Measurements from ENCODE around the gene TOMM6. TPM values are rescaled to one million over a fixed set of nuclear protein-coding genes. Genes with fewer than 3 reads are reported as not detected.

The TOMM6 gene
- total RNA-seq, 1 donor from 2014 or later: 133 TPM

- no peaks in the 10 kb centered on the region for H3K36me3 Mint-ChIP-seq (ENCODE audit: unreplicated experiment)
- no peak for DNase-seq (ENCODE audit: extremely low spot score, unreplicated experiment)
- H3K4me3 Mint-ChIP-seq (ENCODE audit: unreplicated experiment): no peak overlapping the region
- H3K9me3 Mint-ChIP-seq (ENCODE audit: unreplicated experiment): no peaks in the 10 kb centered on the region
- H3K27ac Mint-ChIP-seq (ENCODE audit: unreplicated experiment): no peak overlapping the region
- peaks cover 14% of the 10 kb centered on the region for H3K27me3 Mint-ChIP-seq (ENCODE audit: unreplicated experiment)
- no peaks in the 10 kb centered on the region for H3K4me1 Mint-ChIP-seq (ENCODE audit: unreplicated experiment)
- no peak for TF ChIP-seq CTCF (IDR thresholded peaks at IDR 0.05)
Measured at GRCh38 chr6:41748542-41748941, 39.0 kb upstream of the TOMM6 start.

GRCh38 chr6:41750374-41750773 lies 37.1 kb upstream of the TOMM6 start:
- Mint-ChIP-seq H3K4me1 (ENCODE audit: unreplicated experiment) (no peaks in the 10 kb centered on the region), H3K9me3 (ENCODE audit: unreplicated experiment) (no peaks in the 10 kb centered on the region), H3K36me3 (ENCODE audit: unreplicated experiment) (no peaks in the 10 kb centered on the region), H3K27me3 (ENCODE audit: unreplicated experiment) (peaks cover 25% of the 10 kb centered on the region), H3K27ac (ENCODE audit: unreplicated experiment) (no peak overlapping the region), H3K4me3 (ENCODE audit: unreplicated experiment) (no peak overlapping the region)
- no peak for DNase-seq (ENCODE audit: extremely low spot score, unreplicated experiment)
- no peak for TF ChIP-seq CTCF (IDR thresholded peaks at IDR 0.05)

GRCh38 chr6:41755895-41756294 lies 31.6 kb upstream of the TOMM6 start:
- Mint-ChIP-seq H3K27me3 (ENCODE audit: unreplicated experiment) (peaks cover 23% of the 10 kb centered on the region), H3K4me3 (ENCODE audit: unreplicated experiment) (no peak overlapping the region), H3K4me1 (ENCODE audit: unreplicated experiment) (no peaks in the 10 kb centered on the region), H3K9me3 (ENCODE audit: unreplicated experiment) (no peaks in the 10 kb centered on the region), H3K36me3 (ENCODE audit: unreplicated experiment) (no peaks in the 10 kb centered on the region), H3K27ac (ENCODE audit: unreplicated experiment) (no peak overlapping the region)
- TF ChIP-seq CTCF (IDR thresholded peaks at IDR 0.05): no peak
- no peak for DNase-seq (ENCODE audit: extremely low spot score, unreplicated experiment)

- no peaks in the 10 kb centered on the region for H3K9me3 Mint-ChIP-seq (ENCODE audit: unreplicated experiment)
Measured at GRCh38 chr6:41756354-41756753, 31.1 kb upstream of the TOMM6 start.

GRCh38 chr6:41757271-41757670 lies 30.2 kb upstream of the TOMM6 start:
- Mint-ChIP-seq H3K36me3 (ENCODE audit: unreplicated experiment) (no peaks in the 10 kb centered on the region), H3K4me3 (ENCODE audit: unreplicated experiment) (no peak overlapping the region), H3K4me1 (ENCODE audit: unreplicated experiment) (no peaks in the 10 kb centered on the region), H3K27ac (ENCODE audit: unreplicated experiment) (no peak overlapping the region), H3K9me3 (ENCODE audit: unreplicated experiment) (no peaks in the 10 kb centered on the region), H3K27me3 (ENCODE audit: unreplicated experiment) (peaks cover 23% of the 10 kb centered on the region)
- no peak for TF ChIP-seq CTCF (IDR thresholded peaks at IDR 0.05)
- no peak for DNase-seq (ENCODE audit: extremely low spot score, unreplicated experiment)

More at GRCh38 chr6:41756354-41756753, 31.1 kb upstream of the TOMM6 start:
- DNase-seq (ENCODE audit: extremely low spot score, unreplicated experiment): no peak
- H3K4me1 Mint-ChIP-seq (ENCODE audit: unreplicated experiment): no peaks in the 10 kb centered on the region
- TF ChIP-seq CTCF (IDR thresholded peaks at IDR 0.05): no peak
- H3K36me3 Mint-ChIP-seq (ENCODE audit: unreplicated experiment): no peaks in the 10 kb centered on the region
- H3K27ac Mint-ChIP-seq (ENCODE audit: unreplicated experiment): no peak overlapping the region
- H3K27me3 Mint-ChIP-seq (ENCODE audit: unreplicated experiment): peaks cover 23% of the 10 kb centered on the region
- no peak overlapping the region for H3K4me3 Mint-ChIP-seq (ENCODE audit: unreplicated experiment)

All from osteocyte (in vitro differentiated cells).